Right cardiac atrium (tissue), 5 donors: ENCODE results near the gene DEFB129. TPM values are rescaled to one million over a fixed set of nuclear protein-coding genes. Genes with fewer than 3 reads are reported as not detected.
"Not testable (repeated sequence)": the region's sequence is repeated elsewhere in the genome, so short reads cannot be mapped to it uniquely, and the experiment has no call there.

Experiments
- ATAC-seq, 2 donors: fragments of 200-7000 bp; cut with Tn5 transposase; one replicate each; pipeline versions ENCODE4 v1.8.0 to v1.9.1; 2020; ENCODE audit warnings: moderate library complexity in 2 of 2, mild to moderate bottlenecking in 1 of 2
- DNase-seq, 3 donors: peaks; one replicate each; pipeline ENCODE4 v3.0.0-alpha.2; 2020
- H3K27ac ChIP-seq: one replicate; pipeline ENCODE4 v1.5.1; 2013; ENCODE audit warnings: mild to moderate bottlenecking, low read length, control low read depth, moderate library complexity
- H3K27me3 ChIP-seq: one replicate; pipeline ENCODE4 v1.6.1; 2013; ENCODE audit not compliant: control insufficient read depth, insufficient read depth
- H3K4me1 ChIP-seq: one replicate; pipeline ENCODE4 v1.6.1; 2013; ENCODE audit warnings: low read length; ENCODE audit not compliant: control insufficient read depth, insufficient read depth
- H3K4me3 ChIP-seq: one replicate; pipeline ENCODE4 v1.5.1; 2013; ENCODE audit warnings: low read length, control low read depth
- H3K9me3 ChIP-seq: one replicate; pipeline ENCODE4 v1.6.1; 2013; ENCODE audit warnings: low read length; ENCODE audit not compliant: control insufficient read depth
- WGBS: extraction: QIAGEN DNeasy Blood & Tissue Kit; methylation state at CpG from one replicate; pipeline ENCODE4 v1.1.7; 2013; 5-methylcytosine and 5-hydroxymethylcytosine counted together
- intact Hi-C, 4 donors: fragments of 100-400 bp; cut with DNase I; formaldehyde crosslinking; loops; one replicate each; pipeline versions ENCODE4 v1.11.0 to v1.14.0; 2022 to 2023
- polyA plus RNA-seq: library from polyadenylated mRNA; stranded (reverse); fragments of 200-250 nt; gene quantifications from one replicate; pipeline ENCODE4 v1.2.3, GENCODE V29; 2013
- total RNA-seq, 4 donors: library from RNA; stranded (reverse); fragmentation: NEBNext Ultra II Directional; extraction: Animal tissue kit (Norgen Biotek cat#: 25700); gene quantifications; one replicate each; pipeline ENCODE4 v1.2.1, GENCODE V29; 2021
- donor health status: healthy with polysubstance abuse.
- donor health status: DM: no; HTN: yes; CAD: no.
- donor health status: DM: no; HTN: no; CAD: no.
- donor health status: DM: no; HTN: yes; CAD: no; lungs with severe emphysema.
- donor health status: DM: yes; HTN: yes; CAD: no.

The DEFB129 gene
- total and polyA plus RNA-seq, 5 donors, result not detected

GRCh38 chr20:217266-217665 lies 9.8 kb upstream of the DEFB129 start:
- peak overlapping the region; percentile 19 for H3K27ac ChIP-seq
- ATAC-seq, result peak; percentile 71 to 79
- H3K4me1 ChIP-seq, result no peaks in the 10 kb centered on the region
- WGBS, result 30% methylated on average over 1 of the region's 1 CpG
- no peaks in the 10 kb centered on the region for H3K9me3 ChIP-seq
- no peaks in the 10 kb centered on the region for H3K27me3 ChIP-seq
- no peak overlapping the region for H3K4me3 ChIP-seq
- intact Hi-C loops, result loop anchor here in 1 of 4 donors (10.0 kb wide), 1 partner anchor 118 kb away; no protein-coding TSS in a partner anchor
- DNase-seq, result no peak

DNA sequence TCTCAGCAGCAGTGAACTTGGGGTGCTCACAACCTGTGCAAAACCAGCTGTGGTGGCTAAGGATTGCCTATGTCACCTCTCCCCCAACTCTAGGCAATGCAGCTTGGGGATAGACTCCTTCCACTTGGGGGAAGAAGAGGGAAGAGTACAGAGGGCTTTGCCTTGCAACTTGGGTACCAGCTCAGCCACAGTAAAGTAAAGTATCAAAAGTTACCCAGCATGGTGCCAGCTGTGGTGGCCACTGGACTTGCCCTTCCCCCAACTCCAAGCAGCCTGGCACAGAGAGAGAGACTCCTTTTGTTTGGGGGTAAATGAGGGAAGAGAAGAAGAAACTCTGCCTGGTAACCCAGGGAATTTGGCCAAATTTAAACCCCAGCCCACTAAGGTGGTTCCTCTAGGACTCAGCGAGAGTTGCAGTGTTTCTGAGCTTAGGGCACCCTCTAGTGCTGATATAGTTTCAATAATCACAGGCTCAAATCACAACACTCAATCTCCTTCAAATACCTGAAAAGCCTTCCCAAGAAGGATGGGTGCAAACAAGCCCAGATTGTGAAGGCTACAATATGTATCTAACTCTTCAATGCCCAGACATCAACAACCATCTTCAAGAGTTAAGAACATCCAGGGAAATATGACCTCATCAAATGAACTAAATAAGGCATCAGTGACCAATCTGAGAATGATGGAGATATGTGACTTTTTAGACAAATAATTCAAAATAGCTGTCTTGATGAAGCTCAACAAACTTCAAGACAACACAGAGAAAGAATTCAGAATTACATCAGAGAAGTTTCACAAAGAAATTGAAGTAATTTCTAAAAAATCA lies 7.6 kb upstream of the DEFB129 start:
- 0% methylated on average over 1 of the region's 1 CpG for whole genome bisulfite sequencing
- Histone ChIP-seq H3K27me3 (no peaks in the 10 kb centered on the region), H3K4me3 (no peak overlapping the region), H3K4me1 (no peaks in the 10 kb centered on the region), H3K9me3 (no peaks in the 10 kb centered on the region), H3K27ac (no peak overlapping the region)
- intact Hi-C loops, result loop anchor here in 1 of 4 donors (10.0 kb wide), 1 partner anchor 115 kb away; no protein-coding TSS in a partner anchor
- peak; percentile 52 to 71 for ATAC-seq
- DNase-seq, result no peak

- H3K27me3 ChIP-seq, result no peaks in the 10 kb centered on the region
- intact Hi-C loops, result no loop called here
- DNase-seq (no peak), ATAC-seq (no peak)
- H3K4me3 ChIP-seq, result no peak overlapping the region
- 47% methylated on average over 1 of the region's 1 CpG for WGBS
- no peaks in the 10 kb centered on the region for H3K4me1 ChIP-seq
- no peak overlapping the region for H3K27ac ChIP-seq
- no peaks in the 10 kb centered on the region for H3K9me3 ChIP-seq
These were observed 5.7 kb upstream of the DEFB129 start for GRCh38 chr20:221258-221830.

GRCh38 chr20:225879-226278 lies 1.2 kb upstream of the DEFB129 start:
- 81% methylated on average over 3 of the region's 3 CpGs for WGBS
- H3K4me1 ChIP-seq, DNase-seq, ATAC-seq, intact Hi-C loops, H3K27me3 ChIP-seq, H3K4me3 ChIP-seq, H3K27ac ChIP-seq, H3K9me3 ChIP-seq: not testable (repeated sequence)

DNA sequence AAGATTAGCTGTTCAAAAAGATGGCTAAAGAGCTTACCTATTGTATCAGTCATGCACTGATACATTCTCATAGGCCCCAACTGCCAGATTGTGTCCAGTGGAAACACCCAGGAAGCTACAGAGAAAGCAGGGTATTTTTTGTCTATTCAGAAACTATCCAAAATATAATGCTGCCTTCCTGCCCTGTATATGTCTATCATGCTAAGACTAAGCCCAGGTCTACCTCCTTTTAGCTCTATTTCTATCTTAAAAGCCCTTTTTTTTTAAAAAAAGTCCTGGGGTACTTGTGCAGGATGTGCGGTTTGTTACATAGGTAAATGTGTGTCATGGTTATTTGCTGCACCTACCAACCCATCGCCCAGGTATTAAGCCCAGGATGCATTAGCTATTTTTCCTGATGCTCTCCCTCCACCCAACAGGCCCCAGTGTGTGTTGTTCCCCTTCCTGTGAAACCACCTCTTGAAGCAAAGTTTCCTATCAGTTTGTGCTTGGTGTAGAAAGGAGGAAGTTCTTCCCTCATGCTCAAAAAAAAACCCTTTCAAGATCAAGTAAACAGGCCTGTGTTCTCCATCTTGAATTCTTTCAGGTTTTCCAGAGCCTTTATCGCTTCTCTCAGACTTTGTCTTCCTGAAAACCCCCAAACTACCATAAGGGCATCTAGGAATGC lies 514 bp downstream of the DEFB129 start:
- no peak for ATAC-seq
- Histone ChIP-seq H3K4me1 (no peaks in the 10 kb centered on the region), H3K27me3 (no peaks in the 10 kb centered on the region), H3K27ac (no peak overlapping the region), H3K9me3 (no peaks in the 10 kb centered on the region), H3K4me3 (no peak overlapping the region)
- WGBS, result 69% methylated on average over 3 of the region's 3 CpGs
- no peak for DNase-seq
- intact Hi-C loops, result no loop called here

GRCh38 chr20:235891-236290 lies 8.8 kb downstream of the DEFB129 start:
- H3K4me3 ChIP-seq, result no peak overlapping the region
- intact Hi-C loops, result no loop called here
- ATAC-seq, result peak; percentile 34 to 60
- DNase-seq, result peak in 1 of 3 donors; percentile 40
- H3K27ac ChIP-seq, result no peak overlapping the region
- 51% methylated on average over 1 of the region's 1 CpG for WGBS
- no peaks in the 10 kb centered on the region for H3K9me3 ChIP-seq
- no peaks in the 10 kb centered on the region for H3K4me1 ChIP-seq
- no peaks in the 10 kb centered on the region for H3K27me3 ChIP-seq

GRCh38 chr20:237489-237888 lies 10.4 kb downstream of the DEFB129 start:
- H3K27ac ChIP-seq, result no peak overlapping the region
- ATAC-seq, result peak in 1 of 2 donors; percentile 54

GRCh38 chr20:237929-238328 lies 10.9 kb downstream of the DEFB129 start:
- DNase-seq, result no peak
- intact Hi-C loops, result no loop called here
- 63% methylated on average over 3 of the region's 3 CpGs for WGBS
- no peak overlapping the region for H3K4me3 ChIP-seq
- no peaks in the 10 kb centered on the region for H3K9me3 ChIP-seq
- H3K4me1 ChIP-seq, result no peaks in the 10 kb centered on the region
- no peak overlapping the region for H3K27ac ChIP-seq
- H3K27me3 ChIP-seq, result peaks cover 3% of the 10 kb centered on the region
- no peak for ATAC-seq

More at GRCh38 chr20:237489-237888, 10.4 kb downstream of the DEFB129 start:
- H3K27me3 ChIP-seq, result peaks cover 3% of the 10 kb centered on the region
- DNase-seq, result no peak
- no peak overlapping the region for H3K4me3 ChIP-seq
- WGBS, result 45% methylated on average over 4 of the region's 4 CpGs
- intact Hi-C loops, result no loop called here
- no peaks in the 10 kb centered on the region for H3K9me3 ChIP-seq
- no peaks in the 10 kb centered on the region for H3K4me1 ChIP-seq

DNA sequence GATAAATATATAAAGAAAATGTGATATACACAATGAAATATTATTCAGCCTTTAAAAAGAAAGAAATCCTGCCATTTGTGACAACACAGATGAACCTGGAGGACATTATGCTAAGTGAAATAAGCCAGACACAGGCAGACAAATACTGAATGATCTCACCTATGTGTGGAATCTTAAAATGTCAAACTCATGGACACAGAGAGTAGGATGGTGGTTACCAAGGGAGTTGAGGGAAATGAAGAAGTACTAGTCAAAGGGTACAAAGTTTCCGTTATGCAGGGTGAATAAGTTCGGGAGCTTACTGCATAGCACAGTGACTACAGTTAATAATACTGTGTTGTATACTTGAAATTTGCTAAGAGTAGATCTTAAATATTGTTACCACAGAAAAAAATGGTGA lies 15.8 kb downstream of the DEFB129 start:
- peaks cover 2% of the 10 kb centered on the region for H3K9me3 ChIP-seq
- intact Hi-C loops, result no loop called here
- peaks cover 3% of the 10 kb centered on the region for H3K27me3 ChIP-seq
- 81% methylated on average over 2 of the region's 2 CpGs for WGBS
- no peaks in the 10 kb centered on the region for H3K4me1 ChIP-seq
- DNase-seq (no peak), ATAC-seq (no peak)
- no peak overlapping the region for H3K4me3 ChIP-seq
- no peak overlapping the region for H3K27ac ChIP-seq

- H3K27ac ChIP-seq, result no peak overlapping the region
- WGBS, result 30% methylated on average over 2 of the region's 2 CpGs
- peaks cover 2% of the 10 kb centered on the region for H3K9me3 ChIP-seq
- DNase-seq, result no peak
- no peak for ATAC-seq
- no peaks in the 10 kb centered on the region for H3K27me3 ChIP-seq
- intact Hi-C loops, result no loop called here
- no peak overlapping the region for H3K4me3 ChIP-seq
- no peaks in the 10 kb centered on the region for H3K4me1 ChIP-seq
These were observed 24.3 kb downstream of the DEFB129 start for GRCh38 chr20:251354-251753.

DNA sequence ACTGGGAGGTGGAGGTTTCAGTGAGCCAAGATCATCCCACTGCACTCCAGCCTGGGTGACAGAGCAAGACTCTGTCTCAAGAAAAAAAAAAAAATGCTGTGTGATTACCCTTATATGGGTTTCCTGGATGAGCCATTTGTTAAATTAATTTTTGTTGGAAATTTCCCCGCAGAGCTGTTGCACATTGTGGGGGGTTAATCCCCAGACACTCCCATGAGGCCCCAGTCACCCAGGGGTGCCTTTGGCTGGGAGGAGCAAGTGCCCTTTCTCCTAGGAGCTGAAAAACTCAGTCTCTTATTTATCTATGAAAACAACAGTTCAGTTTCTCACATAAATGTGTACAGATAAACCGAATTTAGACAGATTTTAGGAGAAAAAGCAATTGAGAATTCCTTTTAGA lies 25.7 kb downstream of the DEFB129 start:
- ATAC-seq, result no peak
- intact Hi-C loops, result no loop called here
- no peaks in the 10 kb centered on the region for H3K27me3 ChIP-seq
- H3K9me3 ChIP-seq, result no peaks in the 10 kb centered on the region
- WGBS, result 71% methylated on average over 2 of the region's 2 CpGs
- DNase-seq, result no peak
- H3K4me1 ChIP-seq, result no peaks in the 10 kb centered on the region
- no peak overlapping the region for H3K4me3 ChIP-seq
- H3K27ac ChIP-seq, result no peak overlapping the region
